GM12878 (cell line): Measurements from ENCODE around the gene PIAS1. TPM values are rescaled to one million over a fixed set of nuclear protein-coding genes. Genes with fewer than 3 reads are reported as not detected.

Experiments
- ATAC-seq: fragments of 200-7000 bp; cut with Tn5 transposase; 3 replicates; pipeline ENCODE4 v1.9.1; 2020; ENCODE audit warnings: mild to moderate bottlenecking, moderate library complexity
- BruUV-seq: library from RNA; stranded (reverse); fragments of 400-500 nt; replicated peaks from 2 replicates; lab custom pipeline; 2021; lab: Mats Ljungman, UMichigan
- CTCF ChIA-PET: fragments of 300-600 bp; sonication (Branson Sonifier 250); formaldehyde crosslinking; extraction: SDS; loops from one replicate; lab custom pipeline; 2021; ENCODE audit warnings: inconsistent platforms; lab: Yijun Ruan, JAX
- POLR2A ChIA-PET: fragments of 350-600 bp; formaldehyde crosslinking; extraction: SDS; loops from one replicate; lab custom pipeline; 2021; ENCODE audit warnings: inconsistent platforms; lab: Charles Lee
- RAD21 ChIA-PET: fragments of 300-600 bp; sonication (Branson Sonifier 250); formaldehyde crosslinking; loops from one replicate; lab custom pipeline; 2023; ENCODE audit warnings: antibody characterized with exemption; ENCODE audit not compliant: unreplicated experiment; lab: Charles Lee
- SMC1A ChIA-PET: fragments of 300-600 bp; sonication (Branson Sonifier 250); formaldehyde crosslinking; loops from one replicate; lab custom pipeline; 2023; ENCODE audit not compliant: unreplicated experiment, uncharacterized antibody; lab: Charles Lee
- DNase-seq: peaks from one replicate; pipeline ENCODE4 v3.0.0-alpha.2; 2011; ENCODE audit warnings: low read depth, low spot score
- FAIRE-seq: peaks from 3 replicates; lab custom pipeline; 2011; peaks lifted over from hg19 to GRCh38; lab: Jason Lieb, UNC
- H2AFZ ChIP-seq: 2 replicates; pipeline ENCODE4 v1.6.0; 2011; ENCODE audit warnings: low read depth, low read length, control low read depth; ENCODE audit not compliant: control insufficient read depth
- H3K27ac ChIP-seq: 2 replicates; pipeline ENCODE4 v1.5.1; 2011; ENCODE audit warnings: control low read depth; ENCODE audit not compliant: control insufficient read depth, insufficient read depth
- H3K27me3 ChIP-seq, 2 experiments: replicated peaks in 1 of 2; 2 replicates each; pipeline versions ENCODE4 v1.6.0 to v1.6.1; 2011; ENCODE audit warnings: low read length in 1 of 2; ENCODE audit not compliant: control insufficient read depth in 2 of 2, insufficient read depth in 2 of 2
- H3K36me3 ChIP-seq, 2 experiments: 2 replicates each; pipeline ENCODE4 v1.5.1; 2011; ENCODE audit warnings: low read length in 1 of 2; ENCODE audit not compliant: control insufficient read depth in 2 of 2, insufficient read depth in 2 of 2
- H3K4me1 ChIP-seq: 2 replicates; pipeline ENCODE4 v1.6.1; 2011; ENCODE audit warnings: mild to moderate bottlenecking, low read length, moderate library complexity, mixed read lengths; ENCODE audit not compliant: control insufficient read depth, insufficient read depth
- H3K4me2 ChIP-seq: 2 replicates; pipeline ENCODE4 v1.6.0; 2011; ENCODE audit warnings: control low read depth; ENCODE audit not compliant: control insufficient read depth, insufficient read depth
- H3K4me3 ChIP-seq: fragments of 200-600 bp; sonication (generic); 2 replicates; pipeline ENCODE4 v1.5.1; 2016
- H3K79me2 ChIP-seq: 2 replicates; pipeline ENCODE4 v1.6.0; 2011; ENCODE audit warnings: low read length; ENCODE audit not compliant: control insufficient read depth, insufficient read depth
- H3K9ac ChIP-seq: 2 replicates; pipeline ENCODE4 v1.8.0; 2011; ENCODE audit warnings: low read length, control low read depth, mixed read lengths; ENCODE audit not compliant: control insufficient read depth, insufficient read depth
- H3K9me3 ChIP-seq: replicated peaks from 3 replicates; pipeline ENCODE4 v1.5.1; 2011; ENCODE audit warnings: mild to moderate bottlenecking, low read length; ENCODE audit not compliant: control insufficient read depth, insufficient read depth
- H4K20me1 ChIP-seq: 2 replicates; pipeline ENCODE4 v1.6.0; 2011; ENCODE audit not compliant: control insufficient read depth, insufficient read depth
- E2F8 ChIP-seq: fragments of 450-650 bp; IDR thresholded peaks from 2 replicates; pipeline ENCODE4 v1.6.1; 2018; ENCODE audit warnings: mild to moderate bottlenecking, low read depth, moderate library complexity; ENCODE audit not compliant: partially characterized antibody
- E4F1 ChIP-seq: fragments of 450-650 bp; IDR thresholded peaks from 2 replicates; pipeline ENCODE4 v1.6.1; 2018; ENCODE audit warnings: borderline replicate concordance, mild to moderate bottlenecking; ENCODE audit not compliant: partially characterized antibody
- HDAC6 ChIP-seq: fragments of 200-600 bp; sonication (generic); IDR thresholded peaks from one replicate; pipeline ENCODE4 v1.8.0; 2017; ENCODE audit warnings: antibody characterized with exemption; ENCODE audit not compliant: unreplicated experiment
- IRF5 ChIP-seq: fragments of 450-650 bp; IDR thresholded peaks from 2 replicates; pipeline ENCODE4 v1.6.1; 2017; ENCODE audit warnings: borderline replicate concordance
- KLF5 ChIP-seq: fragments of 450-650 bp; IDR thresholded peaks from 2 replicates; pipeline ENCODE4 v1.6.1; 2014; ENCODE audit warnings: mild to moderate bottlenecking; ENCODE audit not compliant: partially characterized antibody
- NR2C2 ChIP-seq: IDR thresholded peaks from 2 replicates; pipeline ENCODE4 v1.6.1; 2011; ENCODE audit warnings: borderline replicate concordance, low read depth; ENCODE audit not compliant: control insufficient read depth, insufficient read length
- PAX8 ChIP-seq: fragments of 450-650 bp; IDR thresholded peaks from 2 replicates; pipeline ENCODE4 v1.6.1; 2017; ENCODE audit warnings: mild to moderate bottlenecking, moderate library complexity
- RB1 ChIP-seq: fragments of 450-650 bp; formaldehyde crosslinking; IDR thresholded peaks from 2 replicates; pipeline ENCODE4 v1.6.1; 2017; ENCODE audit warnings: mild to moderate bottlenecking, borderline replicate concordance
- RBBP5 ChIP-seq: fragments of 200-600 bp; sonication (generic); conservative IDR thresholded peaks from 2 replicates; pipeline ENCODE4 v1.6.1; 2016
- STAT1 ChIP-seq: fragments of 450-650 bp; conservative IDR thresholded peaks from 2 replicates; pipeline ENCODE4 v1.6.1; 2014; ENCODE audit warnings: antibody characterized with exemption, mild to moderate bottlenecking
- ZBTB4 ChIP-seq: fragments of 450-650 bp; formaldehyde crosslinking; IDR thresholded peaks from 2 replicates; pipeline ENCODE4 v1.4.0; 2022; ENCODE audit warnings: mild to moderate bottlenecking, moderate library complexity
- WGBS: methylation state at CpG from one replicate; pipeline ENCODE4 v1.1.6; 2016; ENCODE audit warnings: low lambda C conversion rate; ENCODE audit not compliant: insufficient replicate concordance, insufficient coverage; ENCODE audit errors: missing lambda C conversion rate; 5-methylcytosine and 5-hydroxymethylcytosine counted together
- in situ Hi-C: fragments of 300-500 bp; cut with MboI; formaldehyde crosslinking; loops from 9 replicates; pipeline ENCODE4 v1.14.3; 2018; ENCODE audit warnings: mixed read lengths
- intact Hi-C: fragments of 100-400 bp; cut with micrococcal nuclease; formaldehyde crosslinking; loops from one replicate; pipeline ENCODE4 v1.14.2; 2022; ENCODE audit not compliant: unreplicated experiment
- polyA plus RNA-seq, 11 experiments: library from polyadenylated mRNA; depleted of rRNA in 4 of 11; unstranded in 6 of 11; stranded (reverse) in 5 of 11; fragments of >200 nt; fragmentation: Nextera tagmentation in 4 of 11; fragmentation: Illumina TruSeq in 1 of 11; extraction: Ambion mirVana in 4 of 11; extraction: Trizol in 1 of 11; gene quantifications; 1 replicate in 1 of 11; 2 replicates in 10 of 11; pipeline versions ENCODE4 v1.2.1 to v1.2.3, GENCODE V29; 2011 to 2016; ENCODE audit warnings: inconsistent platforms in 2 of 11, missing spikeins in 2 of 11, low read depth in 1 of 11
- total RNA-seq, 4 experiments: library from RNA; depleted of rRNA in 3 of 4; stranded (reverse); fragments of >200 nt in 3 of 4; fragmentation: Illumina TruSeq in 1 of 4; extraction: Trizol in 1 of 4; gene quantifications; 2 replicates each; pipeline versions ENCODE4 v1.2.1 to v1.2.3, GENCODE V29; 2013 to 2021

Gene PIAS1
- total and polyA plus RNA-seq, 10 of the 15 experiments (the other 5 are each of a cell fraction or from before 2014, with no cell fraction given), result 20.2 to 96.3 (median 37.0) TPM

- WGBS, result 68% methylated on average over 3 of the region's 3 CpGs
- in situ Hi-C loops (no loop called here), intact Hi-C loops (no loop called here)
- ATAC-seq, result no peak
- H3K27ac ChIP-seq, result no peak overlapping the region
- no peak for TF ChIP-seq STAT1
- TF ChIP-seq E4F1, result no peak
- no peak for TF ChIP-seq HDAC6
- no peak for TF ChIP-seq PAX8
- TF ChIP-seq NR2C2, result no peak
- no peak for TF ChIP-seq E2F8
- TF ChIP-seq RBBP5, result no peak
- no peak for TF ChIP-seq RB1
- no peak for TF ChIP-seq IRF5
- TF ChIP-seq KLF5, result no peak
- no peak for TF ChIP-seq ZBTB4 (CRISPR knock-in tag)
- H3K4me2 ChIP-seq, result peak overlapping the region; percentile 61
- no peak for FAIRE-seq
- no peak overlapping the region for H3K9ac ChIP-seq
- H4K20me1 ChIP-seq, result no peaks in the 10 kb centered on the region; the same call in 1 of the 2 replicates
- peaks cover 3 to 4% of the 10 kb centered on the region in 2 experiments; a peak in 3 of 4 replicates for H3K36me3 ChIP-seq
- no peak overlapping the region for H3K4me3 ChIP-seq
- SMC1A ChIA-PET, result no interaction called here
- no TSS peak for BruUV-seq
- no peaks in the 10 kb centered on the region for H3K9me3 ChIP-seq
- DNase-seq, result no peak
- peaks cover 74% of the 10 kb centered on the region for H3K79me2 ChIP-seq
- RAD21 ChIA-PET, result interaction anchor here (0.6 kb wide), 1 partner anchor 496 kb away, joined by 3 read pairs; no protein-coding TSS in a partner anchor
- no peak overlapping the region for H2AFZ ChIP-seq
- CTCF ChIA-PET, result interaction anchor here (0.7 to 1.1 kb wide), 3 partner anchors 29 to 319 kb away, joined by 3 read pairs; no protein-coding TSS in a partner anchor
- peaks cover 34% of the 10 kb centered on the region for H3K4me1 ChIP-seq
- POLR2A ChIA-PET, result interaction anchor here (0.6 to 1.1 kb wide), 5 partner anchors 13 to 305 kb away, joined by 5 to 8 read pairs (median 5); partner anchors contain the start of gene PIAS1
- H3K27me3 ChIP-seq, result no peaks in the 10 kb centered on the region
These were observed 170.0 kb downstream of the PIAS1 start for GRCh38 chr15:68224108-68224507.
